Muscle of arm (tissue), 12 donors: ENCODE data around the gene CDK5RAP2. TPM values are rescaled to one million over a fixed set of nuclear protein-coding genes. Genes with fewer than 3 reads are reported as not detected.

Source experiments
- DNase-seq: peaks from one replicate; pipeline ENCODE4 v3.0.0-alpha.2; 2013
- polyA plus RNA-seq, 12 donors: library from polyadenylated mRNA; unstranded; fragments of 120-200 nt; gene quantifications; one replicate each; pipeline ENCODE4 v1.2.1, GENCODE V29; 2013; ENCODE audit not compliant: insufficient read length in 12 of 12

Gene CDK5RAP2
- polyA plus RNA-seq, 12 donors = 29.7 to 60.3 (median 49.3) TPM; not detected in 1

GRCh38 chr9:120384925-120385272 lies 195.1 kb downstream of the CDK5RAP2 start:
- no peak for DNase-seq

GRCh38 chr9:120383999-120384924 lies 195.7 kb downstream of the CDK5RAP2 start:
- DNase-seq = no peak

GRCh38 chr9:120383611-120383998 lies 196.4 kb downstream of the CDK5RAP2 start:
- no peak for DNase-seq

GRCh38 chr9:120382453-120382852 lies 197.5 kb downstream of the CDK5RAP2 start:
- no peak for DNase-seq

GRCh38 chr9:120381839-120382238 lies 198.1 kb downstream of the CDK5RAP2 start:
- no peak for DNase-seq

GRCh38 chr9:120379611-120380010 lies 200.4 kb downstream of the CDK5RAP2 start:
- DNase-seq = no peak

- DNase-seq = no peak
Observed at GRCh38 chr9:120378680-120379079, 201.3 kb downstream of the CDK5RAP2 start.

GRCh38 chr9:120377268-120378159 lies 202.5 kb downstream of the CDK5RAP2 start:
- DNase-seq = no peak

GRCh38 chr9:120376101-120376500 lies 203.9 kb downstream of the CDK5RAP2 start:
- no peak for DNase-seq

GRCh38 chr9:120375316-120375715 lies 204.7 kb downstream of the CDK5RAP2 start:
- DNase-seq = no peak

- no peak for DNase-seq
Observed at GRCh38 chr9:120374817-120375216, 205.2 kb downstream of the CDK5RAP2 start.

GRCh38 chr9:120374239-120374638 lies 205.7 kb downstream of the CDK5RAP2 start:
- DNase-seq = no peak

- DNase-seq = no peak
Observed at GRCh38 chr9:120372040-120372439, 207.9 kb downstream of the CDK5RAP2 start.

GRCh38 chr9:120369608-120370220 lies 210.3 kb downstream of the CDK5RAP2 start:
- no peak for DNase-seq

- no peak for DNase-seq
Observed at GRCh38 chr9:120368799-120369198, 211.2 kb downstream of the CDK5RAP2 start.

GRCh38 chr9:120366644-120367019 lies 213.3 kb downstream of the CDK5RAP2 start:
- DNase-seq = peak; percentile 35

GRCh38 chr9:120365386-120365785 lies 214.6 kb downstream of the CDK5RAP2 start:
- DNase-seq = no peak

- no peak for DNase-seq
Observed at GRCh38 chr9:120363697-120364096, 216.3 kb downstream of the CDK5RAP2 start.

- no peak for DNase-seq
Observed at GRCh38 chr9:120362446-120362845, 217.5 kb downstream of the CDK5RAP2 start.

GRCh38 chr9:120361551-120361950 lies 218.4 kb downstream of the CDK5RAP2 start:
- no peak for DNase-seq

GRCh38 chr9:120360510-120360909 lies 219.5 kb downstream of the CDK5RAP2 start:
- no peak for DNase-seq

- no peak for DNase-seq
Observed at GRCh38 chr9:120360046-120360445, 219.9 kb downstream of the CDK5RAP2 start.
